Effector memory CD4-positive, alpha-beta T cell (primary cell): ENCODE results near the gene BACH2.

Source experiments
- DNase-seq, 3 donors: peaks; one replicate each; pipeline ENCODE4 v3.0.0-alpha.2; 2020
- H3K27ac ChIP-seq: 2 replicates; pipeline ENCODE4 v1.7.0; 2013; ENCODE audit warnings: mild to moderate bottlenecking, low read length, moderate library complexity; ENCODE audit not compliant: insufficient read depth, poor library complexity, severe bottlenecking
- H3K27me3 ChIP-seq: replicated peaks from 2 replicates; pipeline ENCODE4 v1.7.0; 2013; ENCODE audit warnings: mild to moderate bottlenecking, low read length; ENCODE audit not compliant: insufficient read depth, control insufficient read depth, poor library complexity, severe bottlenecking
- H3K36me3 ChIP-seq: 2 replicates; pipeline ENCODE4 v1.7.0; 2013; ENCODE audit warnings: mild to moderate bottlenecking, low read length, moderate library complexity; ENCODE audit not compliant: control insufficient read depth, insufficient read depth
- H3K4me1 ChIP-seq: 2 replicates; pipeline ENCODE4 v1.7.0; 2013; ENCODE audit warnings: low read length, mild to moderate bottlenecking; ENCODE audit not compliant: control insufficient read depth, insufficient read depth, poor library complexity, severe bottlenecking
- H3K4me3 ChIP-seq: 2 replicates; pipeline ENCODE4 v1.7.0; 2013; ENCODE audit warnings: low read length, low read depth, mild to moderate bottlenecking; ENCODE audit not compliant: insufficient read depth, poor library complexity, severe bottlenecking
- H3K9me3 ChIP-seq: 2 replicates; pipeline ENCODE4 v1.7.0; 2013; ENCODE audit warnings: mild to moderate bottlenecking, low read length, moderate library complexity; ENCODE audit not compliant: control insufficient read depth

Gene BACH2

GRCh38 chr6:90303039-90303438 is 6.4 kb upstream of the BACH2 start:
- Histone ChIP-seq H3K27ac (no peak overlapping the region), H3K4me3 (no peak overlapping the region), H3K4me1 (no peaks in the 10 kb centered on the region), H3K9me3 (no peaks in the 10 kb centered on the region), H3K36me3 (no peaks in the 10 kb centered on the region), H3K27me3 (no peaks in the 10 kb centered on the region)
- no peak for DNase-seq

GRCh38 chr6:90302320-90302719 is 5.7 kb upstream of the BACH2 start:
- no peak for DNase-seq
- H3K27ac ChIP-seq: no peak overlapping the region
- H3K4me3 ChIP-seq: no peak overlapping the region
- H3K4me1 ChIP-seq: no peaks in the 10 kb centered on the region
- H3K27me3 ChIP-seq: no peaks in the 10 kb centered on the region
- no peaks in the 10 kb centered on the region for H3K9me3 ChIP-seq
- no peaks in the 10 kb centered on the region for H3K36me3 ChIP-seq

GRCh38 chr6:90301816-90302215 is 5.2 kb upstream of the BACH2 start:
- H3K9me3 ChIP-seq: no peaks in the 10 kb centered on the region
- no peaks in the 10 kb centered on the region for H3K27me3 ChIP-seq
- H3K27ac ChIP-seq: no peak overlapping the region
- H3K4me3 ChIP-seq: no peak overlapping the region
- H3K36me3 ChIP-seq: no peaks in the 10 kb centered on the region
- no peak for DNase-seq
- H3K4me1 ChIP-seq: no peaks in the 10 kb centered on the region

GRCh38 chr6:90298459-90299053 is 1.9 kb upstream of the BACH2 start:
- no peak for DNase-seq
- H3K4me1 ChIP-seq: peaks cover 13% of the 10 kb centered on the region
- no peaks in the 10 kb centered on the region for H3K9me3 ChIP-seq
- H3K4me3 ChIP-seq: no peak overlapping the region
- H3K36me3 ChIP-seq: no peaks in the 10 kb centered on the region
- no peak overlapping the region for H3K27ac ChIP-seq
- no peaks in the 10 kb centered on the region for H3K27me3 ChIP-seq

DNA sequence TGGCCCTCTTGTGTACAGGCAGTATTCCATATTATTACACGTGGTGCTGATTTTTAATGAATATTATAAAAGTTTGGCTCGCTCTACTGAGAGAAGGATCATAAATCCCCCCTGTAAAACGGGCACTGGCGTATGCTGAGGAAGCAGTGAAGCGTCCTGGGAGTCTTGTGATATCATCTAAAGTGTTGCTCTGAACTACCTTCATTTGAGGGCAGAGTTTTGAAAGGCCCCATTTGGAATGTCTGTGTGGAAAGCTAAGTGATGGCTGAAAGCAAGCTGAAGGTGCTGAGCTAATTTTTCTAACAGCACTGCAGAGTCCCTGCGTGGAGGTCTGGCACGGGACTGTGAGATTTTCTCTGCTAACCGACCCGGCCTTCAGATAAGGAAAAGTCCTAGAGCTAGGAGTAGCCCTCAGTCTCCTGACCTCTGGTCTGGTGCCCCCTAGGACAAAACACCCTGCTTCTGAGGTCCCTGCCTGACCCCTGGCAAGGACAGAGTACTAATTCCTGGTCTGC is 1.3 kb upstream of the BACH2 start:
- H3K27me3 ChIP-seq: no peaks in the 10 kb centered on the region

GRCh38 chr6:90297115-90297866 is 648 bp upstream of the BACH2 start:
- no peaks in the 10 kb centered on the region for H3K36me3 ChIP-seq
- peak overlapping the region; percentile 57 for H3K4me3 ChIP-seq
- H3K27me3 ChIP-seq: no peaks in the 10 kb centered on the region
- peaks cover 13% of the 10 kb centered on the region for H3K4me1 ChIP-seq
- peak overlapping the region; percentile 57 for H3K27ac ChIP-seq
- DNase-seq: no peak
- H3K9me3 ChIP-seq: no peaks in the 10 kb centered on the region

More for the DNA sequence above, 1.3 kb upstream of the BACH2 start:
- no peak overlapping the region for H3K4me3 ChIP-seq
- no peak for DNase-seq
- no peaks in the 10 kb centered on the region for H3K36me3 ChIP-seq
- no peaks in the 10 kb centered on the region for H3K9me3 ChIP-seq
- H3K27ac ChIP-seq: no peak overlapping the region
- H3K4me1 ChIP-seq: peaks cover 13% of the 10 kb centered on the region

GRCh38 chr6:90295854-90296340 is 746 bp downstream of the BACH2 start:
- H3K27ac ChIP-seq: peak overlapping the region; percentile 86
- no peaks in the 10 kb centered on the region for H3K9me3 ChIP-seq
- DNase-seq: peak; percentile 32 to 49 (median 45)
- H3K4me3 ChIP-seq: peak overlapping the region; percentile 74
- peaks cover 13% of the 10 kb centered on the region for H3K4me1 ChIP-seq
- no peaks in the 10 kb centered on the region for H3K27me3 ChIP-seq
- no peaks in the 10 kb centered on the region for H3K36me3 ChIP-seq

DNA sequence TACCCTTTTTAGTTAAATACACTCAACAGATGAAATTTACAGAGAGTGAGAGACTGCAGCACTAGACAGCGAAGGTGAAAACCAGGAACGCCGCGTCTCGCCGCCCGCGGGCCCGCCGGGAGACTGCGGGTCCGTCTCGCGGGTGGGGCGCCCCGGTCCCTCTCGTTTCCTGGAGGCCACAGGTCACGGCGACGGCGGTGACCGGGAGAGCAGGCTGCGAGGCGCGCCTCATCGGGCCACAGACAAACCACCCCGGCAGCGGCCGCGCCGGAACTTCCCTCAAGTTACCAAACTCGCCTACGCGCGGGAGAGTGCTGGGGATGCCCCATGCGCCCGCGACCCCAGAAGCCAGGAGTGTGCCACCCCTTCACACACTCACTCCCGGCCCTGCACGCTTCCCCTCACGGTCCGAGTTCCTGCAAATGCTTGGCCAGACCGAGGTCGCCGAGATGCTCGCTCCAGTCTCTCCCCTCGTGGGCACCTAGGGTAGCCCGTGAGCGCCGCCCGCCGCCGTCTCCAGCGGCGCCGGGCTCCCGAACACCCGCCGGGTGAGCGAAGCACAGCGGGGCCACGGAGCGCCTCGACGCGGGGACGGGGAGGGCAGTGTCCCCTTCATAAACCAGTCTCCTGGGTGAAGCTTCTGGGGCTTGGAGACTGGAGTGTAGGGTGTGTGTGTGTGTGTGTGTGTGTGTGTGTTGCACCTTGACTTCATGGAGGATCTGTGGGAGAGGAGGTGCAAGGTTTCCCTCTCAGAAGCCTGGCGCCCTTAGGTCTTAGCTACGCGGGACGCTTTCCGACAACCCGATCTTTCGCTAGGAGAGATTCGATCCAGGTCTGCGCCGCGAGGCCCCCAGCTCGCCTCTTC is 1.4 kb downstream of the BACH2 start:
- DNase-seq: peak; percentile 50 to 63 (median 54)
- H3K36me3 ChIP-seq: no peaks in the 10 kb centered on the region
- H3K4me1 ChIP-seq: peaks cover 13% of the 10 kb centered on the region
- peak overlapping the region; percentile 74 for H3K4me3 ChIP-seq
- H3K9me3 ChIP-seq: no peaks in the 10 kb centered on the region
- H3K27ac ChIP-seq: peak overlapping the region; percentile 86
- no peaks in the 10 kb centered on the region for H3K27me3 ChIP-seq

GRCh38 chr6:90294614-90294988 is 2.0 kb downstream of the BACH2 start:
- H3K4me1 ChIP-seq: peaks cover 13% of the 10 kb centered on the region
- peak overlapping the region; percentile 86 for H3K27ac ChIP-seq
- no peaks in the 10 kb centered on the region for H3K36me3 ChIP-seq
- DNase-seq: peak in 2 of 3 donors; percentile 12 to 27
- H3K9me3 ChIP-seq: no peaks in the 10 kb centered on the region
- no peaks in the 10 kb centered on the region for H3K27me3 ChIP-seq
- peak overlapping the region; percentile 74 for H3K4me3 ChIP-seq
